ENCODE data around the gene CRYBA4. TPM values are rescaled to one million over a fixed set of nuclear protein-coding genes. Genes with fewer than 3 reads are reported as not detected.

The CRYBA4 gene
- total and polyA plus RNA-seq, 10 of the 15 experiments (the other 5 are each of a cell fraction or from before 2014, with no cell fraction given): 0.12 to 0.17 TPM; not detected in 8

DNA sequence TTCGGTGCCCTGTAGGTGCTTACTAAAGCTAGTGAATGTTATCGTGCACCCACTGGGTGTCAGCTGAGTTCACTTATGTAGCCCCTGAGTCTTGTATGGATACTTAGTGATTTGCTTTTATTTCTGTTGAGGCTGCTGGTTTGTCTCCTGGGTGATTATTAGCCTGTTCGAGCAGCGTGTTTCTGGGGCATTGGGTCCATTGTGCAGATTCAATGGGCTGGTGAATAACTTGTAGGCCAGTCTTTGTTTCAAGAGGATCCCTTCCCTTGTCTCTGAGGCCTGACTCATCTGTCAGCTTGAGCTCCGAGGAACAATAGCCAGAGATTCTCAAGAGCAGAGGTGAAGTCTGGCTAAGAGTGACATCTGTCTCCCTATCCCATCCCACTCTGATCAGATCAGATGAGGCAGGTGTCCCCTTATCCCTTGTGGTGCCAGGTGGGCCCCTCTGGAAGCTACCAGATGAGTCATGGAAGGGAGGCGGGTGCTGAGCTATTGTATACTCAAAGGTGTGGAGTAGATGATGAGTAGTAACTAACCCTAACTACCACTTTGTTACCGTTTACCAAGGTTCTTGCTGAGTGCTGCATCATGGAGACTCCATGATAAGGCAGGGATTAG is 39.3 kb downstream of the CRYBA4 start:
- WGBS (ENCODE audit: insufficient coverage, insufficient replicate concordance, low lambda C conversion rate, missing lambda C conversion rate): 80% methylated on average over 7 of the region's 7 CpGs
- Histone ChIP-seq H3K9me3 (replicated peaks; ENCODE audit: control insufficient read depth, insufficient read depth, low read length) (no peaks in the 10 kb centered on the region), H3K36me3 (ENCODE audit: control insufficient read depth in 2 of 2, insufficient read depth in 2 of 2, low read length in 1 of 2) (no peaks in the 10 kb centered on the region), H4K20me1 (ENCODE audit: control insufficient read depth, insufficient read depth) (no peaks in the 10 kb centered on the region), H3K27me3 (replicated peaks in 1 of 2; ENCODE audit: control insufficient read depth in 2 of 2, insufficient read depth in 2 of 2, low read length in 1 of 2) (0 out of 4 replicates have a peak, but pooled peaks cover 0 to 4% of the 10 kb centered on the region in 2 experiments), H3K27ac (ENCODE audit: control insufficient read depth, insufficient read depth) (no peak overlapping the region), H2AFZ (ENCODE audit: control insufficient read depth, low read depth, low read length) (no peak overlapping the region), H3K9ac (ENCODE audit: control insufficient read depth, insufficient read depth, low read length) (no peak overlapping the region), H3K4me2 (ENCODE audit: control insufficient read depth, insufficient read depth) (no peak overlapping the region), H3K4me1 (ENCODE audit: control insufficient read depth, insufficient read depth, low read length) (peaks cover 35% of the 10 kb centered on the region), H3K4me3 (no peak overlapping the region), H3K79me2 (ENCODE audit: control insufficient read depth, insufficient read depth, low read length) (no peaks in the 10 kb centered on the region)
- POLR2A ChIA-PET: no interaction called here
- no TSS peak for BruUV-seq (replicated peaks)
- RAD21 ChIA-PET (ENCODE audit: unreplicated experiment): interaction anchor here (1.0 to 1.1 kb wide), 2 partner anchors 10 to 12 kb away, joined by 3 read pairs; no protein-coding TSS in a partner anchor
- DNase-seq (ENCODE audit: low read depth, low spot score) (no peak), ATAC-seq (no peak), FAIRE-seq (no peak)
- SMC1A ChIA-PET (ENCODE audit: uncharacterized antibody, unreplicated experiment): no interaction called here
- CTCF ChIA-PET: interaction anchor here (0.5 to 1.2 kb wide), 2 partner anchors 296 to 575 kb away, joined by 3 read pairs; no protein-coding TSS in a partner anchor
- in situ Hi-C loops (cut with MboI): no loop called here
- intact Hi-C loops (cut with micrococcal nuclease; ENCODE audit: unreplicated experiment): no loop called here
- TF ChIP-seq SREBF2 (IDR thresholded peaks at IDR 0.05; ENCODE audit: low read length): no peak
- TF ChIP-seq RELB (IDR thresholded peaks at IDR 0.05; ENCODE audit: low read depth): no peak
- TF ChIP-seq POLR2A (IDR thresholded peaks at IDR 0.05; ENCODE audit: low read depth, low read length): no peak
- TF ChIP-seq HDAC2 (IDR thresholded peaks at IDR 0.05): no peak
- TF ChIP-seq ZNF592 (IDR thresholded peaks at IDR 0.05): no peak
- TF ChIP-seq NBN (IDR thresholded peaks at IDR 0.05): no peak
- TF ChIP-seq HCFC1 (IDR thresholded peaks at IDR 0.05; ENCODE audit: low read length): no peak
- no peak for TF ChIP-seq SIN3A (IDR thresholded peaks at IDR 0.05; ENCODE audit: low read depth, low read length)
- no peak for TF ChIP-seq GABPA (IDR thresholded peaks at IDR 0.05; ENCODE audit: low read depth)
- TF ChIP-seq, protein P1, sequence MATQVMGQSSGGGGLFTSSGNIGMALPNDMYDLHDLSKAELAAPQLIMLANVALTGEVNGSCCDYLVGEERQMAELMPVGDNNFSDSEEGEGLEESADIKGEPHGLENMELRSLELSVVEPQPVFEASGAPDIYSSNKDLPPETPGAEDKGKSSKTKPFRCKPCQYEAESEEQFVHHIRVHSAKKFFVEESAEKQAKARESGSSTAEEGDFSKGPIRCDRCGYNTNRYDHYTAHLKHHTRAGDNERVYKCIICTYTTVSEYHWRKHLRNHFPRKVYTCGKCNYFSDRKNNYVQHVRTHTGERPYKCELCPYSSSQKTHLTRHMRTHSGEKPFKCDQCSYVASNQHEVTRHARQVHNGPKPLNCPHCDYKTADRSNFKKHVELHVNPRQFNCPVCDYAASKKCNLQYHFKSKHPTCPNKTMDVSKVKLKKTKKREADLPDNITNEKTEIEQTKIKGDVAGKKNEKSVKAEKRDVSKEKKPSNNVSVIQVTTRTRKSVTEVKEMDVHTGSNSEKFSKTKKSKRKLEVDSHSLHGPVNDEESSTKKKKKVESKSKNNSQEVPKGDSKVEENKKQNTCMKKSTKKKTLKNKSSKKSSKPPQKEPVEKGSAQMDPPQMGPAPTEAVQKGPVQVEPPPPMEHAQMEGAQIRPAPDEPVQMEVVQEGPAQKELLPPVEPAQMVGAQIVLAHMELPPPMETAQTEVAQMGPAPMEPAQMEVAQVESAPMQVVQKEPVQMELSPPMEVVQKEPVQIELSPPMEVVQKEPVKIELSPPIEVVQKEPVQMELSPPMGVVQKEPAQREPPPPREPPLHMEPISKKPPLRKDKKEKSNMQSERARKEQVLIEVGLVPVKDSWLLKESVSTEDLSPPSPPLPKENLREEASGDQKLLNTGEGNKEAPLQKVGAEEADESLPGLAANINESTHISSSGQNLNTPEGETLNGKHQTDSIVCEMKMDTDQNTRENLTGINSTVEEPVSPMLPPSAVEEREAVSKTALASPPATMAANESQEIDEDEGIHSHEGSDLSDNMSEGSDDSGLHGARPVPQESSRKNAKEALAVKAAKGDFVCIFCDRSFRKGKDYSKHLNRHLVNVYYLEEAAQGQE (IDR thresholded peaks at IDR 0.05; ENCODE audit: low read depth, low read length): no peak
- TF ChIP-seq, protein P2, sequence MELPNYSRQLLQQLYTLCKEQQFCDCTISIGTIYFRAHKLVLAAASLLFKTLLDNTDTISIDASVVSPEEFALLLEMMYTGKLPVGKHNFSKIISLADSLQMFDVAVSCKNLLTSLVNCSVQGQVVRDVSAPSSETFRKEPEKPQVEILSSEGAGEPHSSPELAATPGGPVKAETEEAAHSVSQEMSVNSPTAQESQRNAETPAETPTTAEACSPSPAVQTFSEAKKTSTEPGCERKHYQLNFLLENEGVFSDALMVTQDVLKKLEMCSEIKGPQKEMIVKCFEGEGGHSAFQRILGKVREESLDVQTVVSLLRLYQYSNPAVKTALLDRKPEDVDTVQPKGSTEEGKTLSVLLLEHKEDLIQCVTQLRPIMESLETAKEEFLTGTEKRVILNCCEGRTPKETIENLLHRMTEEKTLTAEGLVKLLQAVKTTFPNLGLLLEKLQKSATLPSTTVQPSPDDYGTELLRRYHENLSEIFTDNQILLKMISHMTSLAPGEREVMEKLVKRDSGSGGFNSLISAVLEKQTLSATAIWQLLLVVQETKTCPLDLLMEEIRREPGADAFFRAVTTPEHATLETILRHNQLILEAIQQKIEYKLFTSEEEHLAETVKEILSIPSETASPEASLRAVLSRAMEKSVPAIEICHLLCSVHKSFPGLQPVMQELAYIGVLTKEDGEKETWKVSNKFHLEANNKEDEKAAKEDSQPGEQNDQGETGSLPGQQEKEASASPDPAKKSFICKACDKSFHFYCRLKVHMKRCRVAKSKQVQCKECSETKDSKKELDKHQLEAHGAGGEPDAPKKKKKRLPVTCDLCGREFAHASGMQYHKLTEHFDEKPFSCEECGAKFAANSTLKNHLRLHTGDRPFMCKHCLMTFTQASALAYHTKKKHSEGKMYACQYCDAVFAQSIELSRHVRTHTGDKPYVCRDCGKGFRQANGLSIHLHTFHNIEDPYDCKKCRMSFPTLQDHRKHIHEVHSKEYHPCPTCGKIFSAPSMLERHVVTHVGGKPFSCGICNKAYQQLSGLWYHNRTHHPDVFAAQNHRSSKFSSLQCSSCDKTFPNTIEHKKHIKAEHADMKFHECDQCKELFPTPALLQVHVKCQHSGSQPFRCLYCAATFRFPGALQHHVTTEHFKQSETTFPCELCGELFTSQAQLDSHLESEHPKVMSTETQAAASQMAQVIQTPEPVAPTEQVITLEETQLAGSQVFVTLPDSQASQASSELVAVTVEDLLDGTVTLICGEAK (IDR thresholded peaks at IDR 0.05; ENCODE audit: borderline replicate concordance): no peak
